Measurements from ENCODE around the gene C22orf39.

C22orf39 gene

DNA sequence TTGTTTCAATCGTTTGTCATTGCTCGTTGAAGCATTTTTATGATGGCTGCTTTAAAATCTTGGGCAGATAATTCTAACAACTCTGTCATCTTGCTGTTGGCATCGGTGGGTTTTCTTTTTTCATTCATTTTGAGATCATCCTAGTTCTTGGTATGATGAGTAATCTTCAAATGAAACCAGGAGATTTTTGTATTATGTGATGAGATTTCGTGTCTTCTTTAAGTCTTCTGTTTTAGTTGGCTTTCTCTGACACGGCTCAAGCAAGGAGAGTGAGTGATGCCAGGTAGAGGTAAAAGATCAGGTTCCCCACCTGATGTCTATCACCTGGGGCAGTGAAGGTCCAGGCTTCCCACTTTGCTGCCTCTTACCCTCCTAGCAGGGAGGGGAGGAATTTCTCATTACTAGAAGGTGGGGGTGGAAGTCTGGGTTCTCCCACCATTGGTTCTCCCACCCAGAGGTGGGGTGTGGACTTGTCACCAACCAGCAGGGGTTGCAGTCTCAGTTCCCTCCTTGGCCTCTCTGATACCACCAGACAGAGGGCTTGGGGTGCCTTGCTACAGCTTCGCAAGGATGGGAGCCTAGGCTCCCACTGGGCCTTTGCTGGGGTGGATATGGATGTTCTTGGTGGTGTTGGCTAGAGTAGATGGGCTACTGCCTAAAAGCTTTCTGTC, 45.1 kb upstream of the C22orf39 start:
- no peaks in the 10 kb centered on the region for H3K9me3 ChIP-seq (ENCODE audit: insufficient read depth, low read length)
- H3K36me3 ChIP-seq (ENCODE audit: insufficient read depth, insufficient read length, low read length), result peaks cover 67% of the 10 kb centered on the region
- H3K27me3 ChIP-seq (ENCODE audit: insufficient read depth, insufficient read length), result no peaks in the 10 kb centered on the region
- no peaks in the 10 kb centered on the region for H3K4me1 ChIP-seq (ENCODE audit: insufficient read depth, insufficient read length)
- H3K4me3 ChIP-seq (ENCODE audit: insufficient read length, low read depth), result no peak overlapping the region
- H3K9ac ChIP-seq (ENCODE audit: insufficient read length, low read depth), result no peak overlapping the region
- TF ChIP-seq SUZ12 (IDR thresholded peaks at IDR 0.05; ENCODE audit: extremely low read depth, insufficient read depth, insufficient read length), result no peak
- TF ChIP-seq ZNF274 (IDR thresholded peaks at IDR 0.05; ENCODE audit: low read depth, low read length), result no peak
- TF ChIP-seq YY1 (IDR thresholded peaks at IDR 0.05; ENCODE audit: insufficient read depth, insufficient read length), result no peak
- no peak for DNase-seq (ENCODE audit: low read depth, low spot score)

DNA sequence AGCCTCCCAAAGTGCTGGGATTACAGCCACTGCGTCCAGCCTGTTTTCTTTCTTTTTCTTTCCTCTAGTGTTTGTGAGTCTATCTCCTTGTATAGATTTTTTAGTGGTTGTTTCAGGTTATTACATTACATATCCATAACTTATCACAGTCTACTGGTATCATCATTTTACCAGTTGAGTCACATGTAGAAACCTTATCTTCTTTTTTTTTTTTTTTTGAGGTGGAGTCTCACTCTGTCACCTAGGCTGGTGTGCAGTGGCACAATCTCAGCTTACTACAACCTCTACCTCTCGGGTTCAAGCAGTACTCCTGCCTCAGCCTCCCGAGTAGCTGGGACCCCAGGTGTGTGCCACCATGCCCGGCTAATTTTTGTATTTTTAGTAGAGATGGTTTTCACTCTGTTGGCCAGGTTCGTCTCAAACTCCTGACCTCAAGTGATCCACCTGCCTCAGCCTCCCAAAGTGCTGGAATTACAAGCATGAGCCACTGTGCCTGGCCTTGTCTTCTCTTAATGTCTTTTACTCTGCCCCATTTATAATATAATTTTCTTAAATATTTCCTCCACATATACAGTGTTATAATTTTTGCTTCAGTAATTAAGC, 43.2 kb upstream of the C22orf39 start:
- Histone ChIP-seq H3K4me3 (ENCODE audit: insufficient read length, low read depth) (no peak overlapping the region), H3K27me3 (ENCODE audit: insufficient read depth, insufficient read length) (no peaks in the 10 kb centered on the region), H3K4me1 (ENCODE audit: insufficient read depth, insufficient read length) (no peaks in the 10 kb centered on the region), H3K36me3 (ENCODE audit: insufficient read depth, insufficient read length, low read length) (peaks cover 53% of the 10 kb centered on the region), H3K9ac (ENCODE audit: insufficient read length, low read depth) (no peak overlapping the region), H3K9me3 (ENCODE audit: insufficient read depth, low read length) (no peaks in the 10 kb centered on the region)
- TF ChIP-seq ZNF274 (IDR thresholded peaks at IDR 0.05; ENCODE audit: low read depth, low read length) (no peak), YY1 (IDR thresholded peaks at IDR 0.05; ENCODE audit: insufficient read depth, insufficient read length) (no peak), SUZ12 (IDR thresholded peaks at IDR 0.05; ENCODE audit: extremely low read depth, insufficient read depth, insufficient read length) (no peak)
- no peak for DNase-seq (ENCODE audit: low read depth, low spot score)

GRCh38 chr22:19488884-19489843, 41.7 kb upstream of the C22orf39 start:
- DNase-seq (ENCODE audit: low read depth, low spot score), result no peak
- Histone ChIP-seq H3K36me3 (ENCODE audit: insufficient read depth, insufficient read length, low read length) (peaks cover 53% of the 10 kb centered on the region), H3K9ac (ENCODE audit: insufficient read length, low read depth) (no peak overlapping the region), H3K4me1 (ENCODE audit: insufficient read depth, insufficient read length) (no peaks in the 10 kb centered on the region), H3K27me3 (ENCODE audit: insufficient read depth, insufficient read length) (no peaks in the 10 kb centered on the region), H3K4me3 (ENCODE audit: insufficient read length, low read depth) (no peak overlapping the region), H3K9me3 (ENCODE audit: insufficient read depth, low read length) (no peaks in the 10 kb centered on the region)
- no peak for TF ChIP-seq ZNF274 (IDR thresholded peaks at IDR 0.05; ENCODE audit: low read depth, low read length)
- no peak for TF ChIP-seq YY1 (IDR thresholded peaks at IDR 0.05; ENCODE audit: insufficient read depth, insufficient read length)
- no peak for TF ChIP-seq SUZ12 (IDR thresholded peaks at IDR 0.05; ENCODE audit: extremely low read depth, insufficient read depth, insufficient read length)

DNA sequence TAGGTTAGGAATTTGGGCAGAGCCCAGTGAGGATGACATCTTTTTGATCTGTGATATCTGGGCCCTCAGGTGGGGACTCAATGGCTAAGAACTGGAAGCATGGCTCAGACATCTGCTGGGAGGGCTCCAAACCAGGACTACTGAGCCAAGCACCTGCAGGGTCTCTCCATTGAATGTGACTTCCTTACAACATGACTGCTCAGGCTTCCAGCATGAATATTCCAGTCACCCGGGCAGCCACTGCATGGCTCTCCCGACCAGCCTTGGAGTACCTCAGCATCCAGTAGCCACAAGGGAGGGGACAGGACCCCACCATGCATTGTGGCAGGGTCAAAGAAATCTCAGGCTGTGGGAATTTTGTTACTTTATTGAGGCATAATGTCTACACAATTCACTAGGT, 40.8 kb upstream of the C22orf39 start:
- H3K36me3 ChIP-seq (ENCODE audit: insufficient read depth, insufficient read length, low read length), result peaks cover 55% of the 10 kb centered on the region
- TF ChIP-seq SUZ12 (IDR thresholded peaks at IDR 0.05; ENCODE audit: extremely low read depth, insufficient read depth, insufficient read length), result no peak
- TF ChIP-seq ZNF274 (IDR thresholded peaks at IDR 0.05; ENCODE audit: low read depth, low read length), result no peak
- no peak for TF ChIP-seq YY1 (IDR thresholded peaks at IDR 0.05; ENCODE audit: insufficient read depth, insufficient read length)
- DNase-seq (ENCODE audit: low read depth, low spot score), result no peak
- no peak overlapping the region for H3K4me3 ChIP-seq (ENCODE audit: insufficient read length, low read depth)
- H3K9me3 ChIP-seq (ENCODE audit: insufficient read depth, low read length), result no peaks in the 10 kb centered on the region
- no peaks in the 10 kb centered on the region for H3K27me3 ChIP-seq (ENCODE audit: insufficient read depth, insufficient read length)
- no peaks in the 10 kb centered on the region for H3K4me1 ChIP-seq (ENCODE audit: insufficient read depth, insufficient read length)
- H3K9ac ChIP-seq (ENCODE audit: insufficient read length, low read depth), result no peak overlapping the region

- Histone ChIP-seq H3K9ac (ENCODE audit: insufficient read length, low read depth) (no peak overlapping the region), H3K4me1 (ENCODE audit: insufficient read depth, insufficient read length) (no peaks in the 10 kb centered on the region), H3K27me3 (ENCODE audit: insufficient read depth, insufficient read length) (no peaks in the 10 kb centered on the region), H3K4me3 (ENCODE audit: insufficient read length, low read depth) (no peak overlapping the region), H3K9me3 (ENCODE audit: insufficient read depth, low read length) (no peaks in the 10 kb centered on the region), H3K36me3 (ENCODE audit: insufficient read depth, insufficient read length, low read length) (peaks cover 49% of the 10 kb centered on the region)
- DNase-seq (ENCODE audit: low read depth, low spot score), result no peak
- TF ChIP-seq ZNF274 (IDR thresholded peaks at IDR 0.05; ENCODE audit: low read depth, low read length) (no peak), SUZ12 (IDR thresholded peaks at IDR 0.05; ENCODE audit: extremely low read depth, insufficient read depth, insufficient read length) (no peak), YY1 (IDR thresholded peaks at IDR 0.05; ENCODE audit: insufficient read depth, insufficient read length) (no peak)
These were observed 36.2 kb upstream of the C22orf39 start for GRCh38 chr22:19483481-19484244.

DNA sequence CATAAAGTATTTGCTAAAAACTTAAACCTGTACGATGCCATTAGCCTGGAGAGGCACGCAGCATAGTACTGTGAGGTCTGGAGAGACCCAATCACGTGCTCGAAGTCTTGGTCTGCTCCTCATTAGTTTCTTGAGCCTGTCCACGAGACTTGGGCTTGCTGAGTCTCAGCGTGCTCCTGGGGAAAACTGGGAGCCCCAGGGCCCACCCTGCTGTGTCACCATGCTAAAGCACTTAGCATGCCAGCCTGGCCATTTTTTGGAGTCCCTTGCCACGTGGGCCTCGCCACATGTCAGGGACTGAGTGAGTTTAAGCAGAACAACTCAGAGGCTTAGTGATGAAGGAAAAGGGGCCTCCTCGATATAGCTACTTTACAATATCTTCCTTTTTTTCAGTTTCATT, 34.8 kb upstream of the C22orf39 start:
- TF ChIP-seq ZNF274 (IDR thresholded peaks at IDR 0.05; ENCODE audit: low read depth, low read length) (no peak), SUZ12 (IDR thresholded peaks at IDR 0.05; ENCODE audit: extremely low read depth, insufficient read depth, insufficient read length) (no peak), YY1 (IDR thresholded peaks at IDR 0.05; ENCODE audit: insufficient read depth, insufficient read length) (no peak)
- DNase-seq (ENCODE audit: low read depth, low spot score), result no peak
- Histone ChIP-seq H3K4me1 (ENCODE audit: insufficient read depth, insufficient read length) (no peaks in the 10 kb centered on the region), H3K9ac (ENCODE audit: insufficient read length, low read depth) (no peak overlapping the region), H3K27me3 (ENCODE audit: insufficient read depth, insufficient read length) (no peaks in the 10 kb centered on the region), H3K36me3 (ENCODE audit: insufficient read depth, insufficient read length, low read length) (peaks cover 40% of the 10 kb centered on the region), H3K4me3 (ENCODE audit: insufficient read length, low read depth) (no peak overlapping the region), H3K9me3 (ENCODE audit: insufficient read depth, low read length) (no peaks in the 10 kb centered on the region)

All from NT2/D1 (cell line).